ENCODE measurements around the gene CTCF.

CTCF gene

GRCh38 chr16:67537270-67537635 lies 25.1 kb upstream of the CTCF start:
- Histone ChIP-seq H3K27me3 (ENCODE audit: control insufficient read depth, insufficient read depth, low read length) (peaks cover 59% of the 10 kb centered on the region), H3K9ac (ENCODE audit: low read length) (peak overlapping the region; percentile 59), H3K4me1 (ENCODE audit: control insufficient read depth, insufficient read depth, low read length) (peaks cover 15% of the 10 kb centered on the region; the same call in 1 of the 2 replicates), H3K4me3 (ENCODE audit: low read depth, low read length) (peak overlapping the region; percentile 76), H3K27ac (ENCODE audit: low read depth, low read length) (peak overlapping the region; percentile 69; the same call in 1 of the 2 replicates), H3K36me3 (ENCODE audit: control insufficient read depth, insufficient read depth, low read length) (peaks cover 28% of the 10 kb centered on the region), H3K9me3 (ENCODE audit: control insufficient read depth, insufficient read depth, low read depth, low read length) (no peaks in the 10 kb centered on the region)

- Histone ChIP-seq H3K9ac (ENCODE audit: low read length) (peak overlapping the region; percentile 59), H3K4me1 (ENCODE audit: control insufficient read depth, insufficient read depth, low read length) (peaks cover 15% of the 10 kb centered on the region; the same call in 1 of the 2 replicates), H3K4me3 (ENCODE audit: low read depth, low read length) (peak overlapping the region; percentile 76), H3K27me3 (ENCODE audit: control insufficient read depth, insufficient read depth, low read length) (peaks cover 52% of the 10 kb centered on the region), H3K27ac (ENCODE audit: low read depth, low read length) (peak overlapping the region; percentile 69; the same call in 1 of the 2 replicates), H3K36me3 (ENCODE audit: control insufficient read depth, insufficient read depth, low read length) (peaks cover 29% of the 10 kb centered on the region), H3K9me3 (ENCODE audit: control insufficient read depth, insufficient read depth, low read depth, low read length) (no peaks in the 10 kb centered on the region)
These were observed 24.4 kb upstream of the CTCF start for GRCh38 chr16:67537636-67538591.

DNA sequence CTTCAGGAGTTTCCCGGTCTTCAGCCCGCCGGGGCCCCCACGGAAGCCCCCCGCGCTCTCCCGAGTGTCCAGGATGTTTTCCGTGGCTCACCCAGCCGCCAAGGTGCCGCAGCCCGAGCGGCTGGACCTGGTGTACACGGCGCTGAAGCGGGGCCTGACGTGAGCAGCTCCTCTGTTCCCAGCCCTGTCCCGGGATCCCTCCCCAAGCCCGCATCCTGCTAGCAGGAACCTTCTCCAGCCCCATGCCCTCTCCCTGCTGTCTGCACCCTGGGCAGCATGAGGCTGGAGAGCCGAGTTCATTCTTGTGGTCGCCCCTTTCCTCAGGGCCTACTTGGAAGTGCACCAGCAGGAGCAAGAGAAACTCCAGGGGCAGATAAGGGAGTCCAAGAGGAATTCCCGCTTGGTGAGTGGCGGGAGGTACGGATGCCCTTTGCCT lies 23.6 kb upstream of the CTCF start:
- H3K27ac ChIP-seq (ENCODE audit: low read depth, low read length), result no peak overlapping the region

GRCh38 chr16:67539271-67539670 lies 23.1 kb upstream of the CTCF start:
- Histone ChIP-seq H3K4me3 (ENCODE audit: low read depth, low read length) (no peak overlapping the region), H3K9ac (ENCODE audit: low read length) (no peak overlapping the region)

More for the DNA sequence above, 23.6 kb upstream of the CTCF start:
- H3K4me3 ChIP-seq (ENCODE audit: low read depth, low read length), result peak overlapping the region; percentile 76
- H3K27me3 ChIP-seq (ENCODE audit: control insufficient read depth, insufficient read depth, low read length), result peaks cover 46% of the 10 kb centered on the region
- H3K4me1 ChIP-seq (ENCODE audit: control insufficient read depth, insufficient read depth, low read length), result peaks cover 15% of the 10 kb centered on the region; the same call in 1 of the 2 replicates
- H3K9ac ChIP-seq (ENCODE audit: low read length), result peak overlapping the region; percentile 45
- H3K36me3 ChIP-seq (ENCODE audit: control insufficient read depth, insufficient read depth, low read length), result peaks cover 36% of the 10 kb centered on the region
- H3K9me3 ChIP-seq (ENCODE audit: control insufficient read depth, insufficient read depth, low read depth, low read length), result no peaks in the 10 kb centered on the region

GRCh38 chr16:67539691-67540635 lies 22.4 kb upstream of the CTCF start:
- Histone ChIP-seq H3K27ac (ENCODE audit: low read depth, low read length) (no peak overlapping the region), H3K4me1 (ENCODE audit: control insufficient read depth, insufficient read depth, low read length) (peaks cover 15% of the 10 kb centered on the region; the same call in 1 of the 2 replicates), H3K27me3 (ENCODE audit: control insufficient read depth, insufficient read depth, low read length) (peaks cover 46% of the 10 kb centered on the region), H3K36me3 (ENCODE audit: control insufficient read depth, insufficient read depth, low read length) (peaks cover 48% of the 10 kb centered on the region), H3K9me3 (ENCODE audit: control insufficient read depth, insufficient read depth, low read depth, low read length) (no peaks in the 10 kb centered on the region), H3K9ac (ENCODE audit: low read length) (no peak overlapping the region), H3K4me3 (ENCODE audit: low read depth, low read length) (no peak overlapping the region)

More at GRCh38 chr16:67539271-67539670, 23.1 kb upstream of the CTCF start:
- H3K27me3 ChIP-seq (ENCODE audit: control insufficient read depth, insufficient read depth, low read length), result peaks cover 46% of the 10 kb centered on the region
- H3K27ac ChIP-seq (ENCODE audit: low read depth, low read length), result no peak overlapping the region
- H3K36me3 ChIP-seq (ENCODE audit: control insufficient read depth, insufficient read depth, low read length), result peaks cover 42% of the 10 kb centered on the region
- peaks cover 15% of the 10 kb centered on the region; the same call in 1 of the 2 replicates for H3K4me1 ChIP-seq (ENCODE audit: control insufficient read depth, insufficient read depth, low read length)
- no peaks in the 10 kb centered on the region for H3K9me3 ChIP-seq (ENCODE audit: control insufficient read depth, insufficient read depth, low read depth, low read length)

DNA sequence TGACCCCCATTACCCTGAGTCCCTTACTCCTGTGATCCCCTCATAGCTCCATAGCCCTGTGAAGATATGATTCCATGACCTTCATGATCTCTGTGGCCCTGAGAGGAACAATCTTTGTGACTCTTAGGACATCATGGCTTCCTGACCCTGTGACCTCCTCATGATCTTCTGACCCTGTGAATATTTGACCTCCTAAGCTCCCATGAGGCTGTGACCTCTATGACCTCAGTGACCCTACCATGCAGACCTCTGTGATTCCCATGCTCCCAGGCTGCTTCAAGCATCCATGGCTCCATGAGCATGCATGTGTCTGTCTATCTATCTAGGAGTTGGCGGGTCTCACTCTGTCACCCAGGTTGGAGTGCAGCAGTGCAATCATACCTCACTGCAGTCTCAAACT lies 21.6 kb upstream of the CTCF start:
- Histone ChIP-seq H3K9ac (ENCODE audit: low read length) (no peak overlapping the region), H3K4me3 (ENCODE audit: low read depth, low read length) (no peak overlapping the region), H3K4me1 (ENCODE audit: control insufficient read depth, insufficient read depth, low read length) (peaks cover 15% of the 10 kb centered on the region; the same call in 1 of the 2 replicates), H3K9me3 (ENCODE audit: control insufficient read depth, insufficient read depth, low read depth, low read length) (no peaks in the 10 kb centered on the region), H3K27ac (ENCODE audit: low read depth, low read length) (no peak overlapping the region), H3K36me3 (ENCODE audit: control insufficient read depth, insufficient read depth, low read length) (peaks cover 55% of the 10 kb centered on the region), H3K27me3 (ENCODE audit: control insufficient read depth, insufficient read depth, low read length) (peaks cover 38% of the 10 kb centered on the region)

GRCh38 chr16:67541391-67542263 lies 20.7 kb upstream of the CTCF start:
- H3K9ac ChIP-seq (ENCODE audit: low read length), result no peak overlapping the region

GRCh38 chr16:67542464-67542863 lies 19.9 kb upstream of the CTCF start:
- Histone ChIP-seq H3K4me3 (ENCODE audit: low read depth, low read length) (no peak overlapping the region), H3K27me3 (ENCODE audit: control insufficient read depth, insufficient read depth, low read length) (peaks cover 24% of the 10 kb centered on the region), H3K9ac (ENCODE audit: low read length) (no peak overlapping the region), H3K9me3 (ENCODE audit: control insufficient read depth, insufficient read depth, low read depth, low read length) (no peaks in the 10 kb centered on the region), H3K36me3 (ENCODE audit: control insufficient read depth, insufficient read depth, low read length) (peaks cover 68% of the 10 kb centered on the region), H3K4me1 (ENCODE audit: control insufficient read depth, insufficient read depth, low read length) (peaks cover 14% of the 10 kb centered on the region; the same call in 1 of the 2 replicates), H3K27ac (ENCODE audit: low read depth, low read length) (no peak overlapping the region)

More at GRCh38 chr16:67541391-67542263, 20.7 kb upstream of the CTCF start:
- H3K4me1 ChIP-seq (ENCODE audit: control insufficient read depth, insufficient read depth, low read length), result peaks cover 11% of the 10 kb centered on the region; the same call in 1 of the 2 replicates
- peaks cover 29% of the 10 kb centered on the region for H3K27me3 ChIP-seq (ENCODE audit: control insufficient read depth, insufficient read depth, low read length)
- no peak overlapping the region for H3K4me3 ChIP-seq (ENCODE audit: low read depth, low read length)
- H3K36me3 ChIP-seq (ENCODE audit: control insufficient read depth, insufficient read depth, low read length), result peaks cover 63% of the 10 kb centered on the region
- no peak overlapping the region for H3K27ac ChIP-seq (ENCODE audit: low read depth, low read length)
- no peaks in the 10 kb centered on the region for H3K9me3 ChIP-seq (ENCODE audit: control insufficient read depth, insufficient read depth, low read depth, low read length)

DNA sequence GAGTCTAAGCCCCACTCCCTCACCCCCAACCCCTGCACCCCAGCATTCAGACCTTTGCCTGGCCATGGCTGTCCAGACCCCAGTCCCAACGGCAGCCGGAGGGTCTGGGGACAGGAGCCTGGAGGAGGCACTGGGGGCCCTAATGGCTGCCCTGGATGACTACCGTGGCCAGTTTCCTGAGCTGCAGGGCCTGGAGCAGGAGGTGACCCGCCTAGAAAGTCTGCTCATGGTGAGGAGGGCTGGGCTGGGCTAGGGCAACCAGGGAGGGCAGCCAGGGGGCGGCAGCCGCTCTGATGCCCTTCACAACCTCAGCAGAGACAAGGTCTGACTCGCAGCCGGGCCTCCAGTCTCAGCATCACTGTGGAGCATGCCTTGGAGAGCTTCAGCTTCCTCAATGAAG lies 19.3 kb upstream of the CTCF start:
- Histone ChIP-seq H3K36me3 (ENCODE audit: control insufficient read depth, insufficient read depth, low read length) (peaks cover 72% of the 10 kb centered on the region), H3K9me3 (ENCODE audit: control insufficient read depth, insufficient read depth, low read depth, low read length) (no peaks in the 10 kb centered on the region), H3K27ac (ENCODE audit: low read depth, low read length) (no peak overlapping the region), H3K4me1 (ENCODE audit: control insufficient read depth, insufficient read depth, low read length) (peaks cover 19% of the 10 kb centered on the region; the same call in 1 of the 2 replicates), H3K9ac (ENCODE audit: low read length) (no peak overlapping the region), H3K4me3 (ENCODE audit: low read depth, low read length) (no peak overlapping the region), H3K27me3 (ENCODE audit: control insufficient read depth, insufficient read depth, low read length) (peaks cover 23% of the 10 kb centered on the region)

GRCh38 chr16:67543582-67543981 lies 18.7 kb upstream of the CTCF start:
- Histone ChIP-seq H3K27me3 (ENCODE audit: control insufficient read depth, insufficient read depth, low read length) (peaks cover 18% of the 10 kb centered on the region), H3K9ac (ENCODE audit: low read length) (no peak overlapping the region), H3K9me3 (ENCODE audit: control insufficient read depth, insufficient read depth, low read depth, low read length) (no peaks in the 10 kb centered on the region), H3K4me3 (ENCODE audit: low read depth, low read length) (no peak overlapping the region), H3K4me1 (ENCODE audit: control insufficient read depth, insufficient read depth, low read length) (peaks cover 17% of the 10 kb centered on the region; the same call in 1 of the 2 replicates), H3K36me3 (ENCODE audit: control insufficient read depth, insufficient read depth, low read length) (peaks cover 75% of the 10 kb centered on the region), H3K27ac (ENCODE audit: low read depth, low read length) (no peak overlapping the region)
